ENCODE measurements around the gene RUFY3. TPM values are rescaled to one million over a fixed set of nuclear protein-coding genes. Genes with fewer than 3 reads are reported as not detected.
A peak's percentile ranks its signal among the peaks of the same experiment; 100 is the strongest.

Gene RUFY3
- total RNA-seq, 1 donor from 2014 or later: 11.7 TPM

GRCh38 chr4:70713453-70714078 lies 8.2 kb upstream of the RUFY3 start:
- Histone ChIP-seq H3K27ac (no peak overlapping the region), H3K36me3 (no peaks in the 10 kb centered on the region), H3K9me3 (no peaks in the 10 kb centered on the region), H3K4me1 (no peaks in the 10 kb centered on the region), H3K27me3 (no peaks in the 10 kb centered on the region), H3K4me3 (no peak overlapping the region)
- TF ChIP-seq CTCF (IDR thresholded peaks at IDR 0.05): no peak
- no peak for DNase-seq (ENCODE audit: low spot score in 2 of 2)
- intact Hi-C loops (cut with DNase I): no loop called here

GRCh38 chr4:70714079-70714887 lies 7.5 kb upstream of the RUFY3 start:
- H3K36me3 ChIP-seq: no peaks in the 10 kb centered on the region
- no peak overlapping the region for H3K4me3 ChIP-seq
- no peaks in the 10 kb centered on the region for H3K27me3 ChIP-seq
- DNase-seq (ENCODE audit: low spot score in 2 of 2): no peak
- no peak overlapping the region for H3K27ac ChIP-seq
- intact Hi-C loops (cut with DNase I): no loop called here
- no peak for TF ChIP-seq CTCF (IDR thresholded peaks at IDR 0.05)
- no peaks in the 10 kb centered on the region for H3K4me1 ChIP-seq
- H3K9me3 ChIP-seq: no peaks in the 10 kb centered on the region

GRCh38 chr4:70715097-70715496 lies 6.7 kb upstream of the RUFY3 start:
- Histone ChIP-seq H3K36me3 (no peaks in the 10 kb centered on the region), H3K27me3 (no peaks in the 10 kb centered on the region), H3K4me1 (no peaks in the 10 kb centered on the region), H3K4me3 (no peak overlapping the region), H3K27ac (no peak overlapping the region), H3K9me3 (no peaks in the 10 kb centered on the region)
- DNase-seq (ENCODE audit: low spot score in 2 of 2): no peak
- no peak for TF ChIP-seq CTCF (IDR thresholded peaks at IDR 0.05)
- intact Hi-C loops (cut with DNase I): no loop called here

- H3K4me3 ChIP-seq: no peak overlapping the region
- H3K36me3 ChIP-seq: no peaks in the 10 kb centered on the region
- H3K27me3 ChIP-seq: no peaks in the 10 kb centered on the region
- peaks cover 3% of the 10 kb centered on the region in 2 donors for H3K4me1 ChIP-seq
- H3K9me3 ChIP-seq: no peaks in the 10 kb centered on the region
- H3K27ac ChIP-seq: no peak overlapping the region
- DNase-seq (ENCODE audit: low spot score in 2 of 2): no peak
- no peak for TF ChIP-seq CTCF (IDR thresholded peaks at IDR 0.05)
- intact Hi-C loops (cut with DNase I): no loop called here
Observed at GRCh38 chr4:70718811-70719604, 2.8 kb upstream of the RUFY3 start.

GRCh38 chr4:70722199-70722791 lies 531 bp downstream of the RUFY3 start:
- TF ChIP-seq CTCF (IDR thresholded peaks at IDR 0.05): no peak
- DNase-seq (ENCODE audit: low spot score in 2 of 2): no peak
- Histone ChIP-seq H3K27ac (peak overlapping the region; percentile 22 to 55), H3K4me3 (peak overlapping the region; percentile 38 to 63), H3K9me3 (no peaks in the 10 kb centered on the region), H3K4me1 (peaks cover 3 to 6% of the 10 kb centered on the region in 2 donors), H3K36me3 (no peaks in the 10 kb centered on the region), H3K27me3 (no peaks in the 10 kb centered on the region)
- intact Hi-C loops (cut with DNase I): no loop called here

All from ascending aorta (tissue), 2 donors.